ENCODE data around the gene HSDL2.

Gene HSDL2

GRCh38 chr9:112473986-112474385 lies 94.1 kb downstream of the HSDL2 start:
- TF ChIP-seq EZH2 (IDR thresholded peaks at IDR 0.05; ENCODE audit: borderline replicate concordance, low read length) (no peak), CTCF (IDR thresholded peaks at IDR 0.05; ENCODE audit: low read length) (no peak)
- H2AFZ ChIP-seq (ENCODE audit: low read length): no peak overlapping the region
- H3K9me3 ChIP-seq (ENCODE audit: low read length): 0 out of 2 replicates have a peak, but pooled peaks cover 3% of the 10 kb centered on the region
- H3K4me3 ChIP-seq (ENCODE audit: low read depth, low read length, poor library complexity, severe bottlenecking): no peak overlapping the region
- no peaks in the 10 kb centered on the region for H3K4me1 ChIP-seq (ENCODE audit: insufficient read depth, low read length, severe bottlenecking)
- no peak overlapping the region for H3K4me2 ChIP-seq (ENCODE audit: low read length)
- no peaks in the 10 kb centered on the region for H3K79me2 ChIP-seq (ENCODE audit: insufficient read depth, low read length)
- H3F3A ChIP-seq (ENCODE audit: insufficient read depth, low read length): no peaks in the 10 kb centered on the region
- no peaks in the 10 kb centered on the region for H4K20me1 ChIP-seq (ENCODE audit: insufficient read depth, low read length)
- H3K36me3 ChIP-seq (ENCODE audit: insufficient read depth, low read length): peaks cover 4% of the 10 kb centered on the region
- H3K27ac ChIP-seq (ENCODE audit: low read depth, low read length, poor library complexity, severe bottlenecking): no peak overlapping the region
- H3K9me2 ChIP-seq (ENCODE audit: low read depth, low read length): no peaks in the 10 kb centered on the region
- H3K27me3 ChIP-seq (ENCODE audit: insufficient read depth, low read length): no peaks in the 10 kb centered on the region
- H3K9ac ChIP-seq (ENCODE audit: low read length): no peak overlapping the region

GRCh38 chr9:112475318-112475717 lies 95.4 kb downstream of the HSDL2 start:
- Histone ChIP-seq H3K4me2 (ENCODE audit: low read length) (no peak overlapping the region), H3F3A (ENCODE audit: insufficient read depth, low read length) (no peaks in the 10 kb centered on the region), H3K4me1 (ENCODE audit: insufficient read depth, low read length, severe bottlenecking) (no peaks in the 10 kb centered on the region), H3K9me2 (ENCODE audit: low read depth, low read length) (no peaks in the 10 kb centered on the region), H3K4me3 (ENCODE audit: low read depth, low read length, poor library complexity, severe bottlenecking) (no peak overlapping the region), H2AFZ (ENCODE audit: low read length) (no peak overlapping the region), H3K27me3 (ENCODE audit: insufficient read depth, low read length) (no peaks in the 10 kb centered on the region), H3K36me3 (ENCODE audit: insufficient read depth, low read length) (peaks cover 4% of the 10 kb centered on the region), H3K9ac (ENCODE audit: low read length) (no peak overlapping the region), H3K79me2 (ENCODE audit: insufficient read depth, low read length) (no peaks in the 10 kb centered on the region), H3K27ac (ENCODE audit: low read depth, low read length, poor library complexity, severe bottlenecking) (no peak overlapping the region), H4K20me1 (ENCODE audit: insufficient read depth, low read length) (no peaks in the 10 kb centered on the region), H3K9me3 (ENCODE audit: low read length) (0 out of 2 replicates have a peak, but pooled peaks cover 3% of the 10 kb centered on the region)
- TF ChIP-seq EZH2 (IDR thresholded peaks at IDR 0.05; ENCODE audit: borderline replicate concordance, low read length) (no peak), CTCF (IDR thresholded peaks at IDR 0.05; ENCODE audit: low read length) (no peak)

- no peak overlapping the region for H3K9ac ChIP-seq (ENCODE audit: low read length)
- no peaks in the 10 kb centered on the region for H4K20me1 ChIP-seq (ENCODE audit: insufficient read depth, low read length)
- no peaks in the 10 kb centered on the region for H3K4me1 ChIP-seq (ENCODE audit: insufficient read depth, low read length, severe bottlenecking)
- H3K9me3 ChIP-seq (ENCODE audit: low read length): 0 out of 2 replicates have a peak, but pooled peaks cover 3% of the 10 kb centered on the region
- no peak overlapping the region for H3K27ac ChIP-seq (ENCODE audit: low read depth, low read length, poor library complexity, severe bottlenecking)
- no peaks in the 10 kb centered on the region; the same call in 1 of the 2 replicates for H3K36me3 ChIP-seq (ENCODE audit: insufficient read depth, low read length)
- no peak overlapping the region for H3K4me2 ChIP-seq (ENCODE audit: low read length)
- H3K79me2 ChIP-seq (ENCODE audit: insufficient read depth, low read length): no peaks in the 10 kb centered on the region
- TF ChIP-seq EZH2 (IDR thresholded peaks at IDR 0.05; ENCODE audit: borderline replicate concordance, low read length) (no peak), CTCF (IDR thresholded peaks at IDR 0.05; ENCODE audit: low read length) (no peak)
- no peaks in the 10 kb centered on the region for H3F3A ChIP-seq (ENCODE audit: insufficient read depth, low read length)
- H3K4me3 ChIP-seq (ENCODE audit: low read depth, low read length, poor library complexity, severe bottlenecking): no peak overlapping the region
- H2AFZ ChIP-seq (ENCODE audit: low read length): no peak overlapping the region
- H3K9me2 ChIP-seq (ENCODE audit: low read depth, low read length): no peaks in the 10 kb centered on the region
- H3K27me3 ChIP-seq (ENCODE audit: insufficient read depth, low read length): no peaks in the 10 kb centered on the region
Observed at GRCh38 chr9:112477330-112477729, 97.4 kb downstream of the HSDL2 start.
